GM10266 (cell line): Measurements from ENCODE around the gene CIRBP.

Experiments
- DNase-seq: peaks from one replicate; pipeline ENCODE4 v3.0.0; 2012; ENCODE audit errors: extremely low spot score
- TF ChIP-seq, protein P1 (sequence below): IDR thresholded peaks from 2 replicates; pipeline ENCODE4 v1.5.1; 2012; ENCODE audit warnings: mild to moderate bottlenecking, low read depth; ENCODE audit not compliant: control insufficient read depth, insufficient read depth; ENCODE audit errors: missing control alignments

CIRBP gene

DNA sequence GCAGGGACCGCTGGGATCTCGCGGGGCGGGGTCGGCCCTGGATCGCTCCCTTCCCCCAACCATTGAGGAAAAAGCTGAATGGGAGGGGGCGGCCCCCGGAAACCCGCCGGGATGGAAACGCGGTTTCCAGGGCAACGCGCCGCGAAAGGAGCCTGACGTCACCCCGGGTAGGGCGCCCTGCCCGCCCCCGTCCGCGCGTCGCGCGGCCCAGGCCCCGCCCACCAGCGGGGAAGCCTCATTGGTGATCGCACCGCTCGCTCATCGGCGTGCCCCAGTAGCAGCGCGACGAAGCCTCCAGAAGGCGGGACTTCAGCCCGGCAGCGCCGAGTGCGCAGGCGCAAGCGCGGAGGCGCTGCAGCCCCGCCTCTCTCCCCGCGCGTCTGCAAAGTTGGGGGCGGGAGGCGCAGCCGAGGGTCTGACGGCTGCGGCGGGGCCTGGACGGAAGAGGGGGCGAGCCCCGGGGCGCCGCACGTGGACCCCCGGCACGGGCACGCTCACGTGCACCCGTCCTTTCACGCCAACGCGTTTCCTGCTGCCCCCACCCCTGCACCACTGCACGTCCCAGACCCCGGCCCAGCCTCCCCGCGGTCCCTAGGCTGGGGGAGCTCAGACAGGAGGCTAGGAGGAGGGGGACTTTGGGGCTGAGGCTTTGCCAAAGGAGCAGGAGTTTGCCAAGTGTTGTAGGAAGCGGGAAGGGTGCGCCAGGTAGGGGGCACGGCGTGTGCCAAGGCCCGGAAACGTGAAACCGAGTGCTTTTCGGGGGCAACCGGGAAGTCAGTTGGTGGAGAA, 8.2 kb upstream of the CIRBP start:
- TF ChIP-seq, protein P1, sequence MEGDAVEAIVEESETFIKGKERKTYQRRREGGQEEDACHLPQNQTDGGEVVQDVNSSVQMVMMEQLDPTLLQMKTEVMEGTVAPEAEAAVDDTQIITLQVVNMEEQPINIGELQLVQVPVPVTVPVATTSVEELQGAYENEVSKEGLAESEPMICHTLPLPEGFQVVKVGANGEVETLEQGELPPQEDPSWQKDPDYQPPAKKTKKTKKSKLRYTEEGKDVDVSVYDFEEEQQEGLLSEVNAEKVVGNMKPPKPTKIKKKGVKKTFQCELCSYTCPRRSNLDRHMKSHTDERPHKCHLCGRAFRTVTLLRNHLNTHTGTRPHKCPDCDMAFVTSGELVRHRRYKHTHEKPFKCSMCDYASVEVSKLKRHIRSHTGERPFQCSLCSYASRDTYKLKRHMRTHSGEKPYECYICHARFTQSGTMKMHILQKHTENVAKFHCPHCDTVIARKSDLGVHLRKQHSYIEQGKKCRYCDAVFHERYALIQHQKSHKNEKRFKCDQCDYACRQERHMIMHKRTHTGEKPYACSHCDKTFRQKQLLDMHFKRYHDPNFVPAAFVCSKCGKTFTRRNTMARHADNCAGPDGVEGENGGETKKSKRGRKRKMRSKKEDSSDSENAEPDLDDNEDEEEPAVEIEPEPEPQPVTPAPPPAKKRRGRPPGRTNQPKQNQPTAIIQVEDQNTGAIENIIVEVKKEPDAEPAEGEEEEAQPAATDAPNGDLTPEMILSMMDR: no peak
- peak; percentile 98 for DNase-seq

DNA sequence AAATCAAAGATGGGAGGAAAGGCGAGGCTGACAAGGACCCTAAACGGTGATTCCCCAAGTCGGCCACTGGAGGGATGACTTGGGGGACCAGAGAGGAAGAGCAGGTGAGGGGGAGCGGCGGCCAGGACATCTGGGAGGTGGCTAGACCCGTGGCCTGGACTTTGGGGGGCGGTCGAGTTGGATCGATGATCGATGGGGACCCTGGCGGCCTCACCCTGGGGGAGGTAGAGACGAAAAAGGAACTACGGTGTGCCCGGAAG, 7.7 kb upstream of the CIRBP start:
- DNase-seq: no peak
- TF ChIP-seq, protein P1: no peak

DNA sequence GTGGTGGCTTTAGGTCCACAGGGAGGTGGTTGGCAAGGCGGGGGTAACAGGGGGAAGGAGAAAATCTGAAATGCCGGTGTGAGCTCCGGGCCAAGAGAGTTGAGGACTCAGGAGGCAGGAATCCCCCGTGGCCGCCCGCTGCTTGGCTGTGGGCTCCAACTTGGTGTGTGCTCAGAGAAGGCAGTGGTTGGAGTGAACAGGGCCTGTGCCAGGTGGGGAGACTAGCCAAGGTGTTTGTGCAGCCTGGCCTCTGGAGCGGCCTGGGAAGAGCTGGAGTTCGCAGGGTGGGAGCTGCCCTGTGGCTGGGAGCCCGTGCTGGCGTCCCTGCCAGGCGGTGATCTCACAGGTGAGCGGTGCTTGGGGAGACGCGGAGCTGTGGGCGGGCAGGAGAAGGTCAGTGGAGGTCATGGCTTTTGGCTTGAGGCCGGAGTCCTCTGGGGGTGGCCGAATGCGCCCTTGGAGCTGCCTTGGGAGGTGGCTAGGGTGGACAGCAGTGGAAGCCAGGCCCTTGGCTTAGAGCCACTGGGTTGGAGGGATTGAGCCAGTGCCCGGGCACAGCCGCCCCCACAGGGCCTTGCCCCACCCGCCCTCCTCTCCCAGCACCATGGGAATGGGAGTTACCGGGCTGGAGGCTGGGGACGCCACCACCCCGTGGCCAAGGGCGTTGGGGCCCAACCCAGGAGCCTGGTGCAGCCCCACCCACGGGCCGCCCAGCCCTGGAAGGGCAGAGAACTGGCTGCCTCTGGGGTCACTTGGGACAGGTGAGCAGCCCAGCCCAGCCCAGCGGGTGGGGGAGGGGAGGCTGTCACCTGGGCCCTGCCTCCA, 7.1 kb upstream of the CIRBP start:
- TF ChIP-seq, protein P1: no peak
- no peak for DNase-seq

DNA sequence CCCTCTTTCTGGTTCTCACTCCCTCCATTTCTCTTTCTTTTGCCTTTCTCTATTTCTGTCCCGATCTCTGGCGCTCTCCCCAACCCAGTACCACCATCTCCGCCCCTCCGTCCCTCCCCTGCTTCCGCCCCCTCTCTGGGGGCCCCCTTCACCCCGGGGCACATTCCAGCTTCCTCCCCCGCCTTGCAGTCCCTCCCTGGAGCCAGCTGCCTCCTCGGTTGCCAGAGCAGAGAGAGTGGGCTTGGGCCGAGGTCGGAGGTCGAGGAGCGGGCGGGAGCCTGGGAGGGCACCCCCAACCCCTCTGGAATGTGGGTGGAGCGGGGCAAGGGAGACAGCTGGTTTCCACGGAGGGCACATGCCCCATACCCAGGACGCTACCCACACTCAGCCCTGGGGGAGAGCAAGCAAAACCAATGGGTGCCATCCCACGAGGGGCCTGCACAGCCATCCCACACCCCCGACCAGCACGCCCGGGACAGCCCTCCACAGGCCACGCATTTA, 6.5 kb upstream of the CIRBP start:
- TF ChIP-seq, protein P1: no peak
- DNase-seq: no peak

DNA sequence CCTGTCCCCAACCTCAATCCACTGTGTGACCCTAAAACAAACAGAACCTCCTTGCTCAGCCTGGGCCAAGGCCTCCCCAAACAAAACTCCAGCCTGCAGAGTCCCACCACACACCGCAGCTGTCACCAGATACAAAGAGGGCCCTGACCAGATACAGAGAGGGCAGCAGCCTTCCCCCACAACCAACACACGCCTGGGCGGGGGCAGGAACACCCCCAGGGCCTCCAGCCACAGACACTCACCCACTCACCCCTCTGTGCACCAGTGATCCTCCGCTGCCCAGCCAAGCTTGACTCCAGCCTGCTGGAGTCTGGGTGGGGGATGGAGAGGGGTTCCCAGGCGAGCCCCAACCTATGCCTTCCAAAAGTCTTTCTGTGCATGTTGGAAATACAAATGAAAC, 5.9 kb upstream of the CIRBP start:
- no peak for DNase-seq

DNA sequence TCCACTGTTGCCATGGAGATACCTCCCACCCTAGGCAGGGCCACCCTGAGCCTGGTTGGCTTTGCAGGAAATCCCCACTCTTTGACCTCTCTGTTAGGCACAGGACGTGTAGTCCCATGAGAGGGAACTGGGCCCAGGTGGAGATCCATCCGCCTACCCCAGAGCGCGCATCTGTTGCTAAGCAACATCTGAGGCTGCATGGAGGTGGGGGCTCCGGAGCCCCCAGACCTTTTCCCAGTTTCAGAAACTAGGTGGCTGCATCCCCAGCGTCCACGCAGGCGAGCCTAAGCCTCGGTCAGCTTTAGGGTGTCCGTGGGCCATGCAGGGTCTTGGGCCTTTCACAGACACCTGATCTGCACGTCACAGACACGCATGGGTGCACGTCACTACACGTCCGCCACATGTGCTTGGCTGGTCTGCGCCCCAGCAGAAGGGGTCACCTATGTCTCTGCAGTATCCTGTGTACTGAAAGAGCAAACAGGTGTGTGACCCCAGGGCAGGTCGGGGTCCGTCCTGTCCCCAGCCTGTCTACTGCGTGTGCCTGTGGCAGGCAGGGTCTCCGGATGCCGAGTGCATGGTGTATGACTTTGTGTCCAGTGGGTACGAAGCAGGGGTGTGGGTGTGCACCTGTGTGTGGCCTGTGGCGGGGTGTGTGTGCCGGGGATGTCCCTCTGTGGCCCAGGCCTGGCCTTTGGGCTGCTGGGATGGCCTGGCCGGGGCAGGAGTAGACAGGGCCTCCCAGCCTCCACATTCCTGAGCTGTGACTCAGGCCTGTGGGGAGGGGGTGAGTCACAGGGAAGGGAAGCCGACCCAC, 4.1 kb upstream of the CIRBP start:
- TF ChIP-seq, protein P1: no peak
- no peak for DNase-seq

More for the DNA sequence above, 5.9 kb upstream of the CIRBP start:
- TF ChIP-seq, protein P1: no peak
